ENCODE results near the gene TPPP3.

The TPPP3 gene

GRCh38 chr16:67395105-67395457 lies 1.8 kb upstream of the TPPP3 start:
- TF ChIP-seq EZH2phosphoT487 (IDR thresholded peaks at IDR 0.05; ENCODE audit: borderline replicate concordance) = no peak
- TF ChIP-seq, protein P1, sequence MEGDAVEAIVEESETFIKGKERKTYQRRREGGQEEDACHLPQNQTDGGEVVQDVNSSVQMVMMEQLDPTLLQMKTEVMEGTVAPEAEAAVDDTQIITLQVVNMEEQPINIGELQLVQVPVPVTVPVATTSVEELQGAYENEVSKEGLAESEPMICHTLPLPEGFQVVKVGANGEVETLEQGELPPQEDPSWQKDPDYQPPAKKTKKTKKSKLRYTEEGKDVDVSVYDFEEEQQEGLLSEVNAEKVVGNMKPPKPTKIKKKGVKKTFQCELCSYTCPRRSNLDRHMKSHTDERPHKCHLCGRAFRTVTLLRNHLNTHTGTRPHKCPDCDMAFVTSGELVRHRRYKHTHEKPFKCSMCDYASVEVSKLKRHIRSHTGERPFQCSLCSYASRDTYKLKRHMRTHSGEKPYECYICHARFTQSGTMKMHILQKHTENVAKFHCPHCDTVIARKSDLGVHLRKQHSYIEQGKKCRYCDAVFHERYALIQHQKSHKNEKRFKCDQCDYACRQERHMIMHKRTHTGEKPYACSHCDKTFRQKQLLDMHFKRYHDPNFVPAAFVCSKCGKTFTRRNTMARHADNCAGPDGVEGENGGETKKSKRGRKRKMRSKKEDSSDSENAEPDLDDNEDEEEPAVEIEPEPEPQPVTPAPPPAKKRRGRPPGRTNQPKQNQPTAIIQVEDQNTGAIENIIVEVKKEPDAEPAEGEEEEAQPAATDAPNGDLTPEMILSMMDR (conservative IDR thresholded peaks at IDR 0.05; ENCODE audit: low read length) = no peak
- no peaks in the 10 kb centered on the region for H3K36me3 ChIP-seq (ENCODE audit: insufficient read depth, low read length)
- no peaks in the 10 kb centered on the region for H3K79me2 ChIP-seq (ENCODE audit: insufficient read depth, low read length)
- H3K9me2 ChIP-seq (replicated peaks; ENCODE audit: low read depth, low read length) = no peaks in the 10 kb centered on the region
- H4K20me1 ChIP-seq (ENCODE audit: insufficient read depth, low read length, poor library complexity, severe bottlenecking) = no peaks in the 10 kb centered on the region
- H2AFZ ChIP-seq (ENCODE audit: low read length) = no peak overlapping the region
- no peaks in the 10 kb centered on the region for H3K4me1 ChIP-seq (ENCODE audit: insufficient read depth, low read length, poor library complexity, severe bottlenecking)
- no peaks in the 10 kb centered on the region for H3F3A ChIP-seq (ENCODE audit: low read depth)
- no peak overlapping the region for H3K4me3 ChIP-seq (ENCODE audit: low read length, poor library complexity, severe bottlenecking)
- no peak overlapping the region for H3K9ac ChIP-seq (ENCODE audit: low read depth, low read length, poor library complexity, severe bottlenecking)
- H3K27me3 ChIP-seq (ENCODE audit: insufficient read depth, low read length, poor library complexity, severe bottlenecking) = no peaks in the 10 kb centered on the region
- no peak overlapping the region for H3K4me2 ChIP-seq (ENCODE audit: low read depth, low read length, poor library complexity, severe bottlenecking)
- H3K9me3 ChIP-seq (ENCODE audit: insufficient read depth, low read depth, low read length) = no peaks in the 10 kb centered on the region

GRCh38 chr16:67394155-67395104 lies 1.1 kb upstream of the TPPP3 start:
- no peaks in the 10 kb centered on the region for H3K4me1 ChIP-seq (ENCODE audit: insufficient read depth, low read length, poor library complexity, severe bottlenecking)
- no peaks in the 10 kb centered on the region for H3K9me3 ChIP-seq (ENCODE audit: insufficient read depth, low read depth, low read length)
- H3K9ac ChIP-seq (ENCODE audit: low read depth, low read length, poor library complexity, severe bottlenecking) = no peak overlapping the region
- H3K4me2 ChIP-seq (ENCODE audit: low read depth, low read length, poor library complexity, severe bottlenecking) = no peak overlapping the region
- H3K4me3 ChIP-seq (ENCODE audit: low read length, poor library complexity, severe bottlenecking) = no peak overlapping the region
- no peaks in the 10 kb centered on the region for H3K79me2 ChIP-seq (ENCODE audit: insufficient read depth, low read length)
- H2AFZ ChIP-seq (ENCODE audit: low read length) = no peak overlapping the region
- TF ChIP-seq EZH2phosphoT487 (IDR thresholded peaks at IDR 0.05; ENCODE audit: borderline replicate concordance) = no peak
- TF ChIP-seq, protein P1 (conservative IDR thresholded peaks at IDR 0.05; ENCODE audit: low read length) = no peak
- no peaks in the 10 kb centered on the region for H3K27me3 ChIP-seq (ENCODE audit: insufficient read depth, low read length, poor library complexity, severe bottlenecking)
- no peaks in the 10 kb centered on the region for H3K9me2 ChIP-seq (replicated peaks; ENCODE audit: low read depth, low read length)
- H3F3A ChIP-seq (ENCODE audit: low read depth) = no peaks in the 10 kb centered on the region
- H3K36me3 ChIP-seq (ENCODE audit: insufficient read depth, low read length) = no peaks in the 10 kb centered on the region
- no peaks in the 10 kb centered on the region for H4K20me1 ChIP-seq (ENCODE audit: insufficient read depth, low read length, poor library complexity, severe bottlenecking)

GRCh38 chr16:67393788-67394154 lies 473 bp upstream of the TPPP3 start:
- Histone ChIP-seq H3K79me2 (ENCODE audit: insufficient read depth, low read length) (no peaks in the 10 kb centered on the region), H3K4me1 (ENCODE audit: insufficient read depth, low read length, poor library complexity, severe bottlenecking) (no peaks in the 10 kb centered on the region), H3K9me2 (replicated peaks; ENCODE audit: low read depth, low read length) (no peaks in the 10 kb centered on the region), H3K36me3 (ENCODE audit: insufficient read depth, low read length) (no peaks in the 10 kb centered on the region), H3K9ac (ENCODE audit: low read depth, low read length, poor library complexity, severe bottlenecking) (no peak overlapping the region), H3K9me3 (ENCODE audit: insufficient read depth, low read depth, low read length) (no peaks in the 10 kb centered on the region), H2AFZ (ENCODE audit: low read length) (no peak overlapping the region), H3F3A (ENCODE audit: low read depth) (no peaks in the 10 kb centered on the region), H3K4me2 (ENCODE audit: low read depth, low read length, poor library complexity, severe bottlenecking) (no peak overlapping the region), H3K4me3 (ENCODE audit: low read length, poor library complexity, severe bottlenecking) (no peak overlapping the region), H3K27me3 (ENCODE audit: insufficient read depth, low read length, poor library complexity, severe bottlenecking) (no peaks in the 10 kb centered on the region), H4K20me1 (ENCODE audit: insufficient read depth, low read length, poor library complexity, severe bottlenecking) (no peaks in the 10 kb centered on the region)
- TF ChIP-seq, protein P1 (conservative IDR thresholded peaks at IDR 0.05; ENCODE audit: low read length) = no peak
- TF ChIP-seq EZH2phosphoT487 (IDR thresholded peaks at IDR 0.05; ENCODE audit: borderline replicate concordance) = no peak

All from Loucy (cell line).